GM23248 (cell line): Measurements from ENCODE around the gene DYNC2H1. TPM values are rescaled to one million over a fixed set of nuclear protein-coding genes. Genes with fewer than 3 reads are reported as not detected.

Source experiments
- DNase-seq: peaks from one replicate; pipeline ENCODE4 v3.0.0-alpha.2; 2015
- H2AFZ ChIP-seq: fragments of 200-600 bp; sonication (generic); 2 replicates; pipeline ENCODE4 v1.6.1; 2016; ENCODE audit warnings: antibody characterized with exemption
- H3F3A ChIP-seq: fragments of 200-600 bp; sonication (generic); 2 replicates; pipeline ENCODE4 v1.6.1; 2016; ENCODE audit warnings: mild to moderate bottlenecking, antibody characterized with exemption, mixed run types; ENCODE audit not compliant: insufficient read depth
- H3K27ac ChIP-seq: fragments of 200-600 bp; sonication (generic); 2 replicates; pipeline ENCODE4 v1.5.1; 2016; ENCODE audit warnings: mild to moderate bottlenecking
- H3K27me3 ChIP-seq: fragments of 200-600 bp; sonication (generic); replicated peaks from 2 replicates; pipeline ENCODE4 v1.6.1; 2016; ENCODE audit warnings: mild to moderate bottlenecking; ENCODE audit not compliant: insufficient read depth
- H3K36me3 ChIP-seq: fragments of 200-600 bp; sonication (generic); 2 replicates; pipeline ENCODE4 v1.6.1; 2016; ENCODE audit warnings: low read depth, mild to moderate bottlenecking
- H3K4me1 ChIP-seq: fragments of 200-600 bp; sonication (generic); 2 replicates; pipeline ENCODE4 v1.6.1; 2016; ENCODE audit warnings: mild to moderate bottlenecking; ENCODE audit not compliant: insufficient read depth
- H3K4me2 ChIP-seq: fragments of 200-600 bp; sonication (generic); one replicate; pipeline ENCODE4 v1.6.1; 2016; ENCODE audit warnings: mild to moderate bottlenecking; ENCODE audit not compliant: unreplicated experiment
- H3K4me3 ChIP-seq: fragments of 200-600 bp; sonication (generic); 2 replicates; pipeline ENCODE4 v1.5.1; 2016; ENCODE audit warnings: mild to moderate bottlenecking
- H3K79me2 ChIP-seq: fragments of 200-600 bp; sonication (generic); 2 replicates; pipeline ENCODE4 v1.6.1; 2016; ENCODE audit warnings: mild to moderate bottlenecking; ENCODE audit not compliant: insufficient read depth
- H3K9ac ChIP-seq: fragments of 200-600 bp; sonication (generic); 2 replicates; pipeline ENCODE4 v1.6.1; 2016; ENCODE audit warnings: mild to moderate bottlenecking
- H3K9me2 ChIP-seq: fragments of 200-600 bp; sonication (generic); 2 replicates; pipeline ENCODE4 v1.6.1; 2016; ENCODE audit warnings: mixed run types, mild to moderate bottlenecking, moderate library complexity; ENCODE audit not compliant: insufficient read depth
- H3K9me3 ChIP-seq: fragments of 200-600 bp; sonication (generic); one replicate; pipeline ENCODE4 v1.6.1; 2017; ENCODE audit warnings: low read depth
- H4K20me1 ChIP-seq: fragments of 200-600 bp; sonication (generic); 2 replicates; pipeline ENCODE4 v1.6.0; 2016; ENCODE audit not compliant: insufficient read depth
- EZH2 ChIP-seq: fragments of 200-600 bp; sonication (generic); IDR thresholded peaks from 2 replicates; pipeline ENCODE4 v1.6.1; 2018; ENCODE audit warnings: antibody characterized with exemption, mild to moderate bottlenecking; ENCODE audit not compliant: insufficient read depth, poor library complexity, severe bottlenecking
- EZH2phosphoT487 ChIP-seq: fragments of 200-600 bp; sonication (generic); IDR thresholded peaks from 2 replicates; pipeline ENCODE4 v1.6.1; 2018; ENCODE audit warnings: antibody characterized with exemption, moderate library complexity, mild to moderate bottlenecking, low read depth; ENCODE audit not compliant: insufficient read depth
- WGBS, 2 experiments: methylation state at CpG; one replicate each; pipeline ENCODE4 v1.1.6; 2015 to 2017; ENCODE audit warnings: low lambda C conversion rate in 2 of 2, low coverage in 1 of 2; ENCODE audit errors: missing lambda C conversion rate in 2 of 2; 5-methylcytosine and 5-hydroxymethylcytosine counted together
- in situ Hi-C: fragments of 300-500 bp; cut with MboI; formaldehyde crosslinking; loops from 2 replicates; pipeline ENCODE4 v1.15.0; 2020
- polyA plus RNA-seq: library from polyadenylated mRNA; unstranded; fragments of >200 nt; fragmentation: Nextera tagmentation; extraction: Ambion mirVana; gene quantifications from 2 replicates; pipeline ENCODE4 v1.2.1, GENCODE V29; 2016
- total RNA-seq: library from RNA; depleted of rRNA; stranded (reverse); fragments of >200 nt; shearing (Covaris generic); gene quantifications from 2 replicates; pipeline ENCODE4 v1.2.3, GENCODE V29; 2014

Gene DYNC2H1
- total and polyA plus RNA-seq, 2 experiments from 2014 or later, result 9.3 to 27.0 TPM

- H3K9me3 ChIP-seq, result no peaks in the 10 kb centered on the region
- no peak overlapping the region for H3K4me2 ChIP-seq
- H3K27me3 ChIP-seq, result no peaks in the 10 kb centered on the region
- no peak overlapping the region for H3K27ac ChIP-seq
- H3F3A ChIP-seq, result no peaks in the 10 kb centered on the region
- no peak overlapping the region for H3K9ac ChIP-seq
- H3K4me1 ChIP-seq, result no peaks in the 10 kb centered on the region
- H3K36me3 ChIP-seq, result no peaks in the 10 kb centered on the region
- no peaks in the 10 kb centered on the region for H3K9me2 ChIP-seq
- TF ChIP-seq EZH2 (no peak), EZH2phosphoT487 (no peak)
- H3K4me3 ChIP-seq, result no peak overlapping the region
- H4K20me1 ChIP-seq, result no peaks in the 10 kb centered on the region
- no peak overlapping the region for H2AFZ ChIP-seq
- no peaks in the 10 kb centered on the region for H3K79me2 ChIP-seq
- 97 to 100% methylated on average over 3 of the region's 3 CpGs for WGBS, 2 experiments
- DNase-seq, result no peak
- in situ Hi-C loops, result no loop called here
Measured at GRCh38 chr11:103484545-103484944, 375.3 kb downstream of the DYNC2H1 start.

- 67 to 72% methylated on average over 5 of the region's 5 CpGs for WGBS, 2 experiments
- Histone ChIP-seq H3K9me3 (no peaks in the 10 kb centered on the region), H3K4me3 (no peak overlapping the region), H2AFZ (no peak overlapping the region), H3K9ac (no peak overlapping the region), H3K4me2 (no peak overlapping the region), H3K79me2 (no peaks in the 10 kb centered on the region), H3K27ac (no peak overlapping the region), H3K36me3 (no peaks in the 10 kb centered on the region), H4K20me1 (no peaks in the 10 kb centered on the region), H3K4me1 (no peaks in the 10 kb centered on the region), H3K9me2 (no peaks in the 10 kb centered on the region), H3K27me3 (no peaks in the 10 kb centered on the region), H3F3A (no peaks in the 10 kb centered on the region)
- DNase-seq, result no peak
- TF ChIP-seq EZH2 (no peak), EZH2phosphoT487 (no peak)
- in situ Hi-C loops, result no loop called here
Measured at GRCh38 chr11:103486604-103487003, 377.4 kb downstream of the DYNC2H1 start.

GRCh38 chr11:103487113-103487512 is 377.9 kb downstream of the DYNC2H1 start:
- no peak overlapping the region for H3K27ac ChIP-seq

GRCh38 chr11:103488031-103488461 is 378.8 kb downstream of the DYNC2H1 start:
- Histone ChIP-seq H3K27ac (no peak overlapping the region), H3K4me2 (no peak overlapping the region), H3K27me3 (no peaks in the 10 kb centered on the region), H3K4me1 (no peaks in the 10 kb centered on the region), H3K36me3 (no peaks in the 10 kb centered on the region), H3K79me2 (no peaks in the 10 kb centered on the region), H3K9me2 (no peaks in the 10 kb centered on the region), H3F3A (no peaks in the 10 kb centered on the region), H4K20me1 (no peaks in the 10 kb centered on the region), H3K4me3 (no peak overlapping the region), H3K9me3 (no peaks in the 10 kb centered on the region), H3K9ac (no peak overlapping the region), H2AFZ (no peak overlapping the region)
- DNase-seq, result no peak
- no peak for TF ChIP-seq EZH2phosphoT487
- TF ChIP-seq EZH2, result no peak
- in situ Hi-C loops, result no loop called here

More at GRCh38 chr11:103487113-103487512, 377.9 kb downstream of the DYNC2H1 start:
- no peaks in the 10 kb centered on the region for H3K36me3 ChIP-seq
- no peaks in the 10 kb centered on the region for H3K27me3 ChIP-seq
- H3K4me3 ChIP-seq, result no peak overlapping the region
- no peaks in the 10 kb centered on the region for H3K9me3 ChIP-seq
- H2AFZ ChIP-seq, result no peak overlapping the region
- H3K79me2 ChIP-seq, result no peaks in the 10 kb centered on the region
- no peaks in the 10 kb centered on the region for H3F3A ChIP-seq
- no peaks in the 10 kb centered on the region for H4K20me1 ChIP-seq
- in situ Hi-C loops, result no loop called here
- 88 to 97% methylated on average over 4 of the region's 4 CpGs for WGBS, 2 experiments
- H3K9ac ChIP-seq, result no peak overlapping the region
- H3K4me2 ChIP-seq, result no peak overlapping the region
- no peak for DNase-seq
- no peaks in the 10 kb centered on the region for H3K9me2 ChIP-seq
- TF ChIP-seq EZH2 (no peak), EZH2phosphoT487 (no peak)
- H3K4me1 ChIP-seq, result no peaks in the 10 kb centered on the region

- H3K79me2 ChIP-seq, result no peaks in the 10 kb centered on the region
- H3K4me1 ChIP-seq, result no peaks in the 10 kb centered on the region
- 70 to 73% methylated on average over 2 of the region's 2 CpGs for WGBS, 2 experiments
- H2AFZ ChIP-seq, result no peak overlapping the region
- H3K27me3 ChIP-seq, result no peaks in the 10 kb centered on the region
- no peak overlapping the region for H3K27ac ChIP-seq
- H3K36me3 ChIP-seq, result no peaks in the 10 kb centered on the region
- TF ChIP-seq EZH2phosphoT487 (no peak), EZH2 (no peak)
- no peak for DNase-seq
- H3K9me2 ChIP-seq, result no peaks in the 10 kb centered on the region
- H3K9me3 ChIP-seq, result no peaks in the 10 kb centered on the region
- in situ Hi-C loops, result no loop called here
- H3K9ac ChIP-seq, result no peak overlapping the region
- H3K4me3 ChIP-seq, result no peak overlapping the region
- no peak overlapping the region for H3K4me2 ChIP-seq
- no peaks in the 10 kb centered on the region for H3F3A ChIP-seq
- no peaks in the 10 kb centered on the region for H4K20me1 ChIP-seq
Measured at GRCh38 chr11:103488579-103488978, 379.4 kb downstream of the DYNC2H1 start.
